Muscle of arm (tissue), 12 donors: ENCODE data around the gene CTTNBP2NL. TPM values are rescaled to one million over a fixed set of nuclear protein-coding genes. Genes with fewer than 3 reads are reported as not detected.
"Not testable (repeated sequence)": the region's sequence is repeated elsewhere in the genome, so short reads cannot be mapped to it uniquely, and the experiment has no call there.

ENCODE experiments used
- DNase-seq: peaks from one replicate; pipeline ENCODE4 v3.0.0-alpha.2; 2013
- polyA plus RNA-seq, 12 donors: library from polyadenylated mRNA; unstranded; fragments of 120-200 nt; gene quantifications; one replicate each; pipeline ENCODE4 v1.2.1, GENCODE V29; 2013; ENCODE audit not compliant: insufficient read length in 12 of 12

Gene CTTNBP2NL
- polyA plus RNA-seq, 12 donors = 12.5 to 34.9 (median 17.5) TPM; not detected in 1

- no peak for DNase-seq
These were observed 14.5 kb upstream of the CTTNBP2NL start for GRCh38 chr1:112381324-112382076.

- DNase-seq = no peak
These were observed 12.1 kb upstream of the CTTNBP2NL start for GRCh38 chr1:112383759-112384370.

GRCh38 chr1:112386024-112386723, 9.8 kb upstream of the CTTNBP2NL start:
- no peak for DNase-seq

GRCh38 chr1:112386731-112387346, 9.2 kb upstream of the CTTNBP2NL start:
- DNase-seq = no peak

- no peak for DNase-seq
These were observed 8.2 kb upstream of the CTTNBP2NL start for GRCh38 chr1:112387807-112388206.

GRCh38 chr1:112388436-112388835, 7.6 kb upstream of the CTTNBP2NL start:
- DNase-seq = no peak

GRCh38 chr1:112389689-112390088, 6.3 kb upstream of the CTTNBP2NL start:
- no peak for DNase-seq

- DNase-seq = not testable (repeated sequence)
These were observed 5.7 kb upstream of the CTTNBP2NL start for GRCh38 chr1:112390335-112390734.

- DNase-seq = peak; percentile 94
These were observed 5.0 kb upstream of the CTTNBP2NL start for GRCh38 chr1:112390775-112391602.

- DNase-seq = no peak
These were observed 4.4 kb upstream of the CTTNBP2NL start for GRCh38 chr1:112391603-112391940.

GRCh38 chr1:112393631-112393974, 2.4 kb upstream of the CTTNBP2NL start:
- DNase-seq = no peak

GRCh38 chr1:112394743-112395062, 1.3 kb upstream of the CTTNBP2NL start:
- DNase-seq = no peak

- DNase-seq = no peak
These were observed 676 bp upstream of the CTTNBP2NL start for GRCh38 chr1:112395256-112395820.

GRCh38 chr1:112396653-112397471, 848 bp downstream of the CTTNBP2NL start:
- no peak for DNase-seq

- no peak for DNase-seq
These were observed 1.8 kb downstream of the CTTNBP2NL start for GRCh38 chr1:112397841-112398240.

- no peak for DNase-seq
These were observed 3.4 kb downstream of the CTTNBP2NL start for GRCh38 chr1:112399456-112399855.

GRCh38 chr1:112400706-112401105, 4.7 kb downstream of the CTTNBP2NL start:
- not testable (repeated sequence) for DNase-seq

GRCh38 chr1:112402682-112403643, 6.9 kb downstream of the CTTNBP2NL start:
- no peak for DNase-seq

- DNase-seq = no peak
These were observed 10.8 kb downstream of the CTTNBP2NL start for GRCh38 chr1:112406771-112407170.
